HepG2 (cell line): ENCODE measurements around the gene ALOXE3. TPM values are rescaled to one million over a fixed set of nuclear protein-coding genes. Genes with fewer than 3 reads are reported as not detected.

Experiments
- ATF7 ChIP-seq, 2 experiments: fragments of 450-650 bp in 1 of 2; sonication (generic) in 1 of 2; formaldehyde crosslinking in 1 of 2; IDR thresholded peaks; 2 replicates each; pipeline versions ENCODE4 v1.4.0 to v1.6.1; 2016 to 2020; ENCODE audit warnings: antibody characterized with exemption in 1 of 2, mild to moderate bottlenecking in 1 of 2, missing genetic modification reagents in 1 of 2
- CC2D1A ChIP-seq: sonication (generic); formaldehyde crosslinking; IDR thresholded peaks from 2 replicates; pipeline ENCODE4 v1.8.1; 2023; ENCODE audit warnings: mild to moderate bottlenecking, missing genetic modification reagents
- CEBPG ChIP-seq: IDR thresholded peaks from 2 replicates; pipeline ENCODE4 v1.6.1; 2016
- DR1 ChIP-seq: sonication (generic); formaldehyde crosslinking; IDR thresholded peaks from 2 replicates; pipeline ENCODE4 v1.8.0; 2021; ENCODE audit warnings: mild to moderate bottlenecking, missing genetic modification reagents, inconsistent platforms
- FOXK1 ChIP-seq: sonication (generic); formaldehyde crosslinking; IDR thresholded peaks from 2 replicates; pipeline ENCODE4 v1.4.0; 2020; ENCODE audit warnings: low read depth, missing genetic modification reagents, borderline replicate concordance
- HMG20A ChIP-seq: IDR thresholded peaks from 2 replicates; pipeline ENCODE4 v1.6.1; 2016; ENCODE audit warnings: borderline replicate concordance
- IRF2 ChIP-seq: IDR thresholded peaks from 2 replicates; pipeline ENCODE4 v1.6.1; 2018; ENCODE audit warnings: missing genetic modification reagents, missing compliant biosample characterization
- NFE2L2 ChIP-seq: fragments of 150-350 bp; IDR thresholded peaks from 2 replicates; pipeline ENCODE4 v1.6.1; 2014; ENCODE audit warnings: low read length
- NONO ChIP-seq, 2 experiments: fragments of 450-650 bp in 1 of 2; sonication (generic) in 1 of 2; formaldehyde crosslinking in 1 of 2; IDR thresholded peaks in 1 of 2; conservative IDR thresholded peaks in 1 of 2; 2 replicates each; pipeline versions ENCODE4 v1.6.1 to v1.8.0; 2017 to 2022; ENCODE audit warnings: mild to moderate bottlenecking in 1 of 2, missing genetic modification reagents in 1 of 2, moderate library complexity in 1 of 2
- SNAPC2 ChIP-seq: sonication (generic); formaldehyde crosslinking; IDR thresholded peaks from 2 replicates; pipeline ENCODE4 v1.8.1; 2022; ENCODE audit warnings: mild to moderate bottlenecking, missing genetic modification reagents
- SOX13 ChIP-seq, 3 experiments: fragments of 450-650 bp in 1 of 3; sonication (generic) in 1 of 3; formaldehyde crosslinking in 1 of 3; IDR thresholded peaks in 2 of 3; conservative IDR thresholded peaks in 1 of 3; 2 replicates each; pipeline versions ENCODE4 v1.5.0 to v1.6.1; 2016 to 2020; ENCODE audit warnings: antibody characterized with exemption in 1 of 3, mild to moderate bottlenecking in 1 of 3, missing compliant biosample characterization in 1 of 3, missing genetic modification reagents in 1 of 3, moderate library complexity in 1 of 3
- SRSF4 ChIP-seq: fragments of 200-400 bp; formaldehyde crosslinking; IDR thresholded peaks from one replicate; pipeline ENCODE4 v1.6.1; 2018; ENCODE audit warnings: mild to moderate bottlenecking, low read depth, low read length, moderate library complexity; ENCODE audit not compliant: poor library complexity, severe bottlenecking
- TARDBP ChIP-seq: sonication (generic); formaldehyde crosslinking; IDR thresholded peaks from 2 replicates; pipeline ENCODE4 v1.8.0; 2022; ENCODE audit warnings: mild to moderate bottlenecking, missing genetic modification reagents
- YY1 ChIP-seq: IDR thresholded peaks from 2 replicates; pipeline ENCODE4 v1.6.1; 2011; ENCODE audit warnings: low read length, low read depth, moderate library complexity, mild to moderate bottlenecking; ENCODE audit not compliant: insufficient read depth, insufficient replicate concordance
- ZNF335 ChIP-seq: sonication (generic); formaldehyde crosslinking; IDR thresholded peaks from 2 replicates; pipeline ENCODE4 v1.4.0; 2020; ENCODE audit warnings: missing genetic modification reagents
- ZNF619 ChIP-seq: sonication (generic); formaldehyde crosslinking; IDR thresholded peaks from 2 replicates; pipeline ENCODE4 v1.4.0; 2020; ENCODE audit warnings: mild to moderate bottlenecking, missing genetic modification reagents
- ZNF766 ChIP-seq: sonication (generic); formaldehyde crosslinking; IDR thresholded peaks from 2 replicates; pipeline ENCODE4 v1.5.0; 2020; ENCODE audit warnings: missing genetic modification reagents, borderline replicate concordance
- ZNF879 ChIP-seq: sonication (generic); formaldehyde crosslinking; IDR thresholded peaks from 2 replicates; pipeline ENCODE4 v1.8.1; 2023; ENCODE audit warnings: missing genetic modification reagents
- polyA plus RNA-seq, 8 experiments: library from polyadenylated mRNA; depleted of rRNA in 3 of 8; stranded (reverse) in 7 of 8; unstranded in 1 of 8; fragments of >200 nt; fragmentation: Illumina TruSeq in 4 of 8; extraction: Trizol in 4 of 8; gene quantifications; 2 replicates each; pipeline versions ENCODE4 v1.2.1 to v1.2.3, GENCODE V29; 2011 to 2016; ENCODE audit warnings: low read depth in 4 of 8, missing spikeins in 1 of 8, mixed read lengths in 1 of 8; ENCODE audit not compliant: insufficient read depth in 1 of 8
- total RNA-seq, 5 experiments: library from RNA; depleted of rRNA; stranded (reverse); fragments of >200 nt; fragmentation: Illumina TruSeq; extraction: Trizol; gene quantifications; 2 replicates each; pipeline ENCODE4 v1.2.3, GENCODE V29; 2016; ENCODE audit warnings: low read depth in 1 of 5
- TF ChIP-seq, protein P1 (sequence below): IDR thresholded peaks from 2 replicates; pipeline ENCODE4 v1.6.1; 2016; ENCODE audit warnings: missing compliant biosample characterization, missing genetic modification reagents, borderline replicate concordance
- TF ChIP-seq, protein P2 (sequence below): IDR thresholded peaks from 2 replicates; pipeline ENCODE4 v1.6.1; 2016; ENCODE audit warnings: low read depth, borderline replicate concordance
- TF ChIP-seq, protein P3 (sequence below), 2 experiments: sonication (generic) in 1 of 2; formaldehyde crosslinking in 1 of 2; IDR thresholded peaks; 2 replicates each; pipeline versions ENCODE4 v1.4.0 to v1.6.1; 2016 to 2020; ENCODE audit warnings: borderline replicate concordance in 1 of 2, low read depth in 1 of 2, mild to moderate bottlenecking in 1 of 2, missing genetic modification reagents in 1 of 2
- TF ChIP-seq, protein P4 (sequence below): sonication (generic); formaldehyde crosslinking; IDR thresholded peaks from 2 replicates; pipeline ENCODE4 v1.4.0; 2020; ENCODE audit warnings: missing genetic modification reagents

Gene ALOXE3
- total and polyA plus RNA-seq, 2 of the 13 experiments (the other 11 are each of a cell fraction or from before 2014, with no cell fraction given): 0.07 TPM; not detected in 1

DNA sequence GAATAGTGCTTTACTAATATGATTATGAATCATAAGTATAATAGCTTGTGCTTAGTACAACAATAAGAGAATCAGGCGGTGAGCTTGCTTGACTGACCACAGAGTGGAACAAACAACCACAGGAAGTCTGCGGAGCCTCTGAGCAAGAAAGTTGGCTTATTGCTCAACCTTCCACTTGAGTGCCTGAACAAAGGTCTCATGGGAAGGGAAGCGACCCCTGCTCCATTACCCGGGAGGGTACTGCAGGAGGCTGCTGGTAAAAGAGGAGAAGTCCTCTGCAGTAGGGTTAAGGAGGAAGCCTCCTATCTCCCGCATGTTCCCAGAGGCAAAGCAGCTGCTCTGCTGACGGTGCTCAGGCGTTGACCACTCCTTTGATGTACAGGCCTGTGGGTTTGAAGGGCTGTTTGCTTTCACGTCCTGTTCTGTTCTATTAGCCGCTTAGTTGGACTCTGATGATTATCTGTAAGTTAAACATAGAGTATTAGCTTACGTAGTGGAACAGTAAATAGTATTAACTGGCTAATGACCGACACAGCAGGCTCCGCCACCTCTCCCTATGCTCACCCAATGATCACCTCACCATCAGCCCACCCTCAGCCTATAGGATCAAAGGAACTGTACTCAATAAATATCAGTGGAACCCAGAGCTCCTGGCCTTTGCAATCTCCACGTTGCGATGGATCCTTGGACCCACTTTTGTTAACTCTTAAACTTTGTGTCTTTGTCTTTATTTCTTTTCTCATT is 61.9 kb downstream of the ALOXE3 start (continued):
- TF ChIP-seq, protein P1, sequence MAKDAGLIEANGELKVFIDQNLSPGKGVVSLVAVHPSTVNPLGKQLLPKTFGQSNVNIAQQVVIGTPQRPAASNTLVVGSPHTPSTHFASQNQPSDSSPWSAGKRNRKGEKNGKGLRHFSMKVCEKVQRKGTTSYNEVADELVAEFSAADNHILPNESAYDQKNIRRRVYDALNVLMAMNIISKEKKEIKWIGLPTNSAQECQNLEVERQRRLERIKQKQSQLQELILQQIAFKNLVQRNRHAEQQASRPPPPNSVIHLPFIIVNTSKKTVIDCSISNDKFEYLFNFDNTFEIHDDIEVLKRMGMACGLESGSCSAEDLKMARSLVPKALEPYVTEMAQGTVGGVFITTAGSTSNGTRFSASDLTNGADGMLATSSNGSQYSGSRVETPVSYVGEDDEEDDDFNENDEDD (CRISPR knock-in tag): peak; percentile 36; the same call in 1 of the 2 replicates
- TF ChIP-seq, protein P2, sequence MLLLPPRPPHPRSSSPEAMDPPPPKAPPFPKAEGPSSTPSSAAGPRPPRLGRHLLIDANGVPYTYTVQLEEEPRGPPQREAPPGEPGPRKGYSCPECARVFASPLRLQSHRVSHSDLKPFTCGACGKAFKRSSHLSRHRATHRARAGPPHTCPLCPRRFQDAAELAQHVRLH (CRISPR knock-in tag): peak; percentile 37; the same call in 1 of the 2 replicates
- TF ChIP-seq CC2D1A (CRISPR knock-in tag) (no peak), IRF2 (CRISPR knock-in tag) (0 out of 2 replicates have a peak, but pooled peaks have one; percentile 20), HMG20A (CRISPR knock-in tag) (peak; percentile 88; the same call in 1 of the 2 replicates), YY1 (no peak), DR1 (CRISPR knock-in tag) (0 out of 2 replicates have a peak, but pooled peaks have one; percentile 3), TARDBP (CRISPR knock-in tag) (peak; percentile 89; the same call in 1 of the 2 replicates), SRSF4 (no peak), ZNF879 (CRISPR knock-in tag) (no peak; the same call in 1 of the 2 replicates), ZNF619 (CRISPR knock-in tag) (peak; percentile 21; the same call in 1 of the 2 replicates), NFE2L2 (no peak), FOXK1 (CRISPR knock-in tag) (0 out of 2 replicates have a peak, but pooled peaks have one; percentile 22), ZNF766 (CRISPR knock-in tag) (no peak), ATF7 (IDR thresholded peaks at IDR 0.05) (peak; percentile 74), ATF7 (CRISPR knock-in tag; IDR thresholded peaks at IDR 0.05) (peak; percentile 92), ZNF335 (CRISPR knock-in tag) (no peak), SOX13 (IDR thresholded peaks at IDR 0.05) (peak; percentile 57; the same call in 1 of the 2 replicates), SOX13 (CRISPR knock-in tag; conservative IDR thresholded peaks at IDR 0.05 in 1 of 2, IDR thresholded peaks at IDR 0.05 in 1 of 2) (peak in 1 of 2 experiments; percentile 80; a peak in 2 of 4 replicates), NONO (IDR thresholded peaks at IDR 0.05) (no peak), NONO (CRISPR knock-in tag; conservative IDR thresholded peaks at IDR 0.05) (peak; percentile 86; the same call in 1 of the 2 replicates), CEBPG (CRISPR knock-in tag) (peak; percentile 95), SNAPC2 (CRISPR knock-in tag) (0 out of 2 replicates have a peak, but pooled peaks have one; percentile 10)
- TF ChIP-seq, protein P3, sequence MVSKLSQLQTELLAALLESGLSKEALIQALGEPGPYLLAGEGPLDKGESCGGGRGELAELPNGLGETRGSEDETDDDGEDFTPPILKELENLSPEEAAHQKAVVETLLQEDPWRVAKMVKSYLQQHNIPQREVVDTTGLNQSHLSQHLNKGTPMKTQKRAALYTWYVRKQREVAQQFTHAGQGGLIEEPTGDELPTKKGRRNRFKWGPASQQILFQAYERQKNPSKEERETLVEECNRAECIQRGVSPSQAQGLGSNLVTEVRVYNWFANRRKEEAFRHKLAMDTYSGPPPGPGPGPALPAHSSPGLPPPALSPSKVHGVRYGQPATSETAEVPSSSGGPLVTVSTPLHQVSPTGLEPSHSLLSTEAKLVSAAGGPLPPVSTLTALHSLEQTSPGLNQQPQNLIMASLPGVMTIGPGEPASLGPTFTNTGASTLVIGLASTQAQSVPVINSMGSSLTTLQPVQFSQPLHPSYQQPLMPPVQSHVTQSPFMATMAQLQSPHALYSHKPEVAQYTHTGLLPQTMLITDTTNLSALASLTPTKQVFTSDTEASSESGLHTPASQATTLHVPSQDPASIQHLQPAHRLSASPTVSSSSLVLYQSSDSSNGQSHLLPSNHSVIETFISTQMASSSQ (IDR thresholded peaks at IDR 0.05; ENCODE audit: low read depth): peak; percentile 82
- TF ChIP-seq, protein P3 (CRISPR knock-in tag; IDR thresholded peaks at IDR 0.05; ENCODE audit: borderline replicate concordance): peak; percentile 78
- TF ChIP-seq, protein P4, sequence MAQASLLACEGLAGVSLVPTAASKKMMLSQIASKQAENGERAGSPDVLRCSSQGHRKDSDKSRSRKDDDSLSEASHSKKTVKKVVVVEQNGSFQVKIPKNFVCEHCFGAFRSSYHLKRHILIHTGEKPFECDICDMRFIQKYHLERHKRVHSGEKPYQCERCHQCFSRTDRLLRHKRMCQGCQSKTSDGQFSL: no peak
